Fibroblast of lung (primary cell): ENCODE data around the gene VTI1A.

ENCODE experiments used
- EZH2 ChIP-seq: IDR thresholded peaks from 2 replicates; pipeline ENCODE4 v1.5.1; 2012; ENCODE audit warnings: low read length, control low read depth, mild to moderate bottlenecking; ENCODE audit errors: missing control alignments
- TF ChIP-seq, protein P1 (sequence below), 2 donors: IDR thresholded peaks in 1 of 2; conservative IDR thresholded peaks in 1 of 2; 1 replicate in 1 of 2; 2 replicates in 1 of 2; pipeline ENCODE4 v1.5.1; 2011 to 2012; ENCODE audit warnings: low read length in 2 of 2, control low read depth in 1 of 2, inconsistent platforms in 1 of 2, low read depth in 1 of 2, mild to moderate bottlenecking in 1 of 2

DNA sequence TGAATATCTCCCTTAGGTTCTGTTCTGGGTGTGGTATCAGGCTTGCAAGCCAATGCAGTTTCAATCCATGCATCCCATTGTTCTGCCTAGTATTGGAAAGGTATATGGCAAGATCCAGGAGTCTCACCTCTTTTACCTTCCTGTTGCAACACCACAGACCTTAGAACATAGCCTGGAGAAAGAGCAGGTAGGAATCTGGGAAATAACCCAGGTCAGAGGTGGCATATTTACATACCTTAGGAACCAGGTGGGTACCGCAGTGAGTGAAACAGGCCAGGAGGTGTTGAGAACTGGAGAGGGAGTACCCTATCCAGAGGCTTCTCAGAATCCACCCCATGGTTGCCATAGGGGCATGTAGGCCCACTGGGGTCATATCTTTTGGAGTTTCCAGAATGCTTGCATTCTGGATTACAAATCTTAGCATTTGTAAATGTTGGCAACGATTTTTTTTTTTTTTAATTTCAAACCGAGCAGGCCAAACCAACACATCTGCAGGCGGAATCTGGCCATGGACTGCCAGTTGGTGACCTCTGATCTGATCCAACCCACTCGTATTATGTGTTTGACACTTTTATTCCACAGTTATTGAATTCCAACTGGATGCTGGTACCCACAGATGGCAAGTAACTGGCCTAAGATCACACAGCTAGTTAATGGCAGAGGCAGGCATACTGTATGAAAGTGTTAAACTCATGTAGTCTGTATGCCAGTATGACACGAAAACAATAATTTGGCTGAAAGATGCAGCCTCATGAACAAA is 322.8 kb downstream of the VTI1A start:
- TF ChIP-seq, protein P1, sequence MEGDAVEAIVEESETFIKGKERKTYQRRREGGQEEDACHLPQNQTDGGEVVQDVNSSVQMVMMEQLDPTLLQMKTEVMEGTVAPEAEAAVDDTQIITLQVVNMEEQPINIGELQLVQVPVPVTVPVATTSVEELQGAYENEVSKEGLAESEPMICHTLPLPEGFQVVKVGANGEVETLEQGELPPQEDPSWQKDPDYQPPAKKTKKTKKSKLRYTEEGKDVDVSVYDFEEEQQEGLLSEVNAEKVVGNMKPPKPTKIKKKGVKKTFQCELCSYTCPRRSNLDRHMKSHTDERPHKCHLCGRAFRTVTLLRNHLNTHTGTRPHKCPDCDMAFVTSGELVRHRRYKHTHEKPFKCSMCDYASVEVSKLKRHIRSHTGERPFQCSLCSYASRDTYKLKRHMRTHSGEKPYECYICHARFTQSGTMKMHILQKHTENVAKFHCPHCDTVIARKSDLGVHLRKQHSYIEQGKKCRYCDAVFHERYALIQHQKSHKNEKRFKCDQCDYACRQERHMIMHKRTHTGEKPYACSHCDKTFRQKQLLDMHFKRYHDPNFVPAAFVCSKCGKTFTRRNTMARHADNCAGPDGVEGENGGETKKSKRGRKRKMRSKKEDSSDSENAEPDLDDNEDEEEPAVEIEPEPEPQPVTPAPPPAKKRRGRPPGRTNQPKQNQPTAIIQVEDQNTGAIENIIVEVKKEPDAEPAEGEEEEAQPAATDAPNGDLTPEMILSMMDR (conservative IDR thresholded peaks at IDR 0.05 in 1 of 2, IDR thresholded peaks at IDR 0.05 in 1 of 2; ENCODE audit: low read depth in 1 of 2, low read length in 2 of 2) = no peak
- no peak for TF ChIP-seq EZH2
